ENCODE data around the gene LMNTD1. TPM values are rescaled to one million over a fixed set of nuclear protein-coding genes. Genes with fewer than 3 reads are reported as not detected.

The LMNTD1 gene
- total and polyA plus RNA-seq, 2 of the 4 experiments (the other 2 are of a cell fraction): 1.5 to 4.3 TPM

GRCh38 chr12:25558586-25558985, 5.5 kb upstream of the LMNTD1 start:
- ChIA-PET POLR2A (ENCODE audit: unreplicated experiment) (no interaction called here), CTCF (interaction anchor here (0.6 kb wide), 1 partner anchor 10 kb away, joined by 3 read pairs; no protein-coding TSS in a partner anchor)
- no TSS peak for BruUV-seq (replicated peaks)
- Histone ChIP-seq H3K79me1 (ENCODE audit: low read depth in 1 of 2, low read length in 2 of 2) (no peaks in the 10 kb centered on the region), H2BK20ac (ENCODE audit: low read depth, low read length) (no peak overlapping the region), H3K9ac (ENCODE audit: low read depth, low read length) (no peak overlapping the region), H3K14ac (replicated peaks; ENCODE audit: low read depth, low read length) (no peak overlapping the region), H4K8ac (ENCODE audit: low read depth in 2 of 2, low read length in 2 of 2) (no peak overlapping the region), H4K5ac (ENCODE audit: low read depth, low read length) (no peak overlapping the region), H3K27me3 (ENCODE audit: control insufficient read depth, insufficient read depth, low read length) (no peaks in the 10 kb centered on the region), H2AK5ac (ENCODE audit: low read depth, low read length) (no peak overlapping the region), H2AFZ (replicated peaks; ENCODE audit: low read length, poor library complexity) (no peak overlapping the region), H3K4me1 (ENCODE audit: control insufficient read depth, insufficient read depth, low read length) (no peaks in the 10 kb centered on the region), H3K9me1 (ENCODE audit: insufficient read depth, low read length) (no peaks in the 10 kb centered on the region), H3K4me2 (ENCODE audit: low read depth, low read length) (no peak overlapping the region), H3K4me3 (ENCODE audit: insufficient read depth, low read depth, low read length) (no peak overlapping the region), H3K23ac (ENCODE audit: low read depth, low read length) (no peak overlapping the region), H3K27ac (ENCODE audit: insufficient read depth, low read length) (no peak overlapping the region), H2AK9ac (replicated peaks; ENCODE audit: low read depth, low read length, poor library complexity) (no peak overlapping the region), H3K56ac (ENCODE audit: extremely low read depth, insufficient read depth, low read length) (no peak overlapping the region), H2BK120ac (ENCODE audit: low read depth, low read length) (no peak overlapping the region), H2BK15ac (ENCODE audit: low read depth, low read length) (no peak overlapping the region), H3K9me3 (ENCODE audit: control insufficient read depth, insufficient read depth, low read length) (no peaks in the 10 kb centered on the region), H3K18ac (ENCODE audit: low read depth, low read length) (no peak overlapping the region), H3K4ac (ENCODE audit: low read depth, low read length) (no peak overlapping the region), H3K36me3 (ENCODE audit: control insufficient read depth, insufficient read depth, low read length) (no peaks in the 10 kb centered on the region), H4K91ac (ENCODE audit: insufficient read depth, low read depth, low read length) (no peak overlapping the region), H4K20me1 (ENCODE audit: insufficient read depth, low read length) (no peaks in the 10 kb centered on the region), H2BK5ac (ENCODE audit: low read depth, low read length, poor library complexity, severe bottlenecking) (no peak overlapping the region)
- TF ChIP-seq FOS (IDR thresholded peaks at IDR 0.05; ENCODE audit: low read depth, low read length): no peak
- TF ChIP-seq BHLHE40 (IDR thresholded peaks at IDR 0.05; ENCODE audit: low read depth, low read length): peak; percentile 34; the same call in 1 of the 2 replicates
- DNase-seq (peak; percentile 51), ATAC-seq (ENCODE audit: low read depth) (no peak)
- WGBS, 2 experiments (ENCODE audit: extremely low coverage in 2 of 2, insufficient read length in 1 of 2): no CpG with 5 or more reads among the region's 7 CpGs
- in situ Hi-C loops (cut with MboI; ENCODE audit: low sequenced_read_pairs) (no loop called here), intact Hi-C loops (cut with micrococcal nuclease) (loop anchor here (5.0 to 10.0 kb wide), 2 partner anchors 121 to 314 kb away; no protein-coding TSS in a partner anchor), dilution Hi-C loops (cut with HindIII; ENCODE audit: low sequenced_read_pairs, unreplicated experiment) (no loop called here)

Measured in IMR-90 (cell line).